ENCODE measurements around the gene RHO.

The RHO gene

GRCh38 chr3:129519896-129520715 lies 8.3 kb upstream of the RHO start:
- H3K36me3 Mint-ChIP-seq (ENCODE audit: low read depth) = peaks cover 15% of the 10 kb centered on the region

GRCh38 chr3:129520960-129521359 lies 7.5 kb upstream of the RHO start:
- Mint-ChIP-seq H3K4me1 (peaks cover 28% of the 10 kb centered on the region), H3K36me3 (ENCODE audit: low read depth) (peaks cover 14% of the 10 kb centered on the region)

More at GRCh38 chr3:129519896-129520715, 8.3 kb upstream of the RHO start:
- DNase-seq = no peak
- Mint-ChIP-seq H3K27ac (no peak overlapping the region), H3K4me3 (no peak overlapping the region), H3K9me3 (no peaks in the 10 kb centered on the region), H3K4me1 (peaks cover 29% of the 10 kb centered on the region), H3K27me3 (ENCODE audit: low read depth, poor library complexity) (peaks cover 9% of the 10 kb centered on the region)
- TF ChIP-seq CTCF (IDR thresholded peaks at IDR 0.05) = no peak

GRCh38 chr3:129521611-129522010 lies 6.8 kb upstream of the RHO start:
- no peak for TF ChIP-seq CTCF (IDR thresholded peaks at IDR 0.05)
- H3K27ac Mint-ChIP-seq = no peak overlapping the region
- peaks cover 30% of the 10 kb centered on the region for H3K4me1 Mint-ChIP-seq
- H3K36me3 Mint-ChIP-seq (ENCODE audit: low read depth) = peaks cover 7% of the 10 kb centered on the region
- no peaks in the 10 kb centered on the region for H3K9me3 Mint-ChIP-seq
- peak; percentile 29 for DNase-seq
- H3K4me3 Mint-ChIP-seq = no peak overlapping the region
- H3K27me3 Mint-ChIP-seq (ENCODE audit: low read depth, poor library complexity) = peaks cover 9% of the 10 kb centered on the region

More at GRCh38 chr3:129520960-129521359, 7.5 kb upstream of the RHO start:
- no peak for DNase-seq
- no peak overlapping the region for H3K4me3 Mint-ChIP-seq
- H3K9me3 Mint-ChIP-seq = no peaks in the 10 kb centered on the region
- H3K27ac Mint-ChIP-seq = peak overlapping the region; percentile 28
- H3K27me3 Mint-ChIP-seq (ENCODE audit: low read depth, poor library complexity) = peaks cover 9% of the 10 kb centered on the region
- TF ChIP-seq CTCF (IDR thresholded peaks at IDR 0.05) = no peak

GRCh38 chr3:129522953-129523352 lies 5.5 kb upstream of the RHO start:
- no peak for DNase-seq
- TF ChIP-seq CTCF (IDR thresholded peaks at IDR 0.05) = no peak
- peaks cover 41% of the 10 kb centered on the region for H3K4me1 Mint-ChIP-seq
- H3K36me3 Mint-ChIP-seq (ENCODE audit: low read depth) = no peaks in the 10 kb centered on the region
- no peaks in the 10 kb centered on the region for H3K9me3 Mint-ChIP-seq
- peaks cover 6% of the 10 kb centered on the region for H3K27me3 Mint-ChIP-seq (ENCODE audit: low read depth, poor library complexity)
- H3K27ac Mint-ChIP-seq = no peak overlapping the region
- no peak overlapping the region for H3K4me3 Mint-ChIP-seq

GRCh38 chr3:129524081-129524480 lies 4.4 kb upstream of the RHO start:
- no peak for DNase-seq
- peaks cover 8% of the 10 kb centered on the region for H3K27me3 Mint-ChIP-seq (ENCODE audit: low read depth, poor library complexity)
- H3K4me3 Mint-ChIP-seq = no peak overlapping the region
- TF ChIP-seq CTCF (IDR thresholded peaks at IDR 0.05) = no peak
- H3K27ac Mint-ChIP-seq = no peak overlapping the region
- H3K9me3 Mint-ChIP-seq = no peaks in the 10 kb centered on the region
- no peaks in the 10 kb centered on the region for H3K36me3 Mint-ChIP-seq (ENCODE audit: low read depth)
- peaks cover 42% of the 10 kb centered on the region for H3K4me1 Mint-ChIP-seq

Data from nephron progenitor cell (in vitro differentiated cells).